Liver (tissue), 9 donors: ENCODE data around the gene YY1. TPM values are rescaled to one million over a fixed set of nuclear protein-coding genes. Genes with fewer than 3 reads are reported as not detected.

Experiments
- DNase-seq: peaks from one replicate; pipeline ENCODE4 v3.0.0-alpha.2; 2017; ENCODE audit warnings: low spot score
- H3K27ac ChIP-seq, 2 donors: one replicate each; pipeline ENCODE4 v1.7.0; 2013; ENCODE audit warnings: inconsistent platforms in 2 of 2, low read length in 2 of 2, control low read depth in 1 of 2, low read depth in 1 of 2, mild to moderate bottlenecking in 1 of 2
- H3K27me3 ChIP-seq, 4 donors: one replicate each; pipeline versions ENCODE4 v1.6.1 to v1.7.0; 2013; ENCODE audit warnings: low read length in 3 of 4, inconsistent platforms in 1 of 4, mild to moderate bottlenecking in 1 of 4, moderate library complexity in 1 of 4; ENCODE audit not compliant: control insufficient read depth in 4 of 4, insufficient read depth in 4 of 4
- H3K36me3 ChIP-seq, 4 donors: one replicate each; pipeline versions ENCODE4 v1.6.1 to v1.7.0; 2013; ENCODE audit warnings: low read length in 3 of 4, mild to moderate bottlenecking in 3 of 4, low read depth in 1 of 4, moderate library complexity in 1 of 4; ENCODE audit not compliant: control insufficient read depth in 4 of 4, insufficient read depth in 3 of 4
- H3K4me1 ChIP-seq, 4 donors: one replicate each; pipeline versions ENCODE4 v1.6.1 to v1.7.0; 2013; ENCODE audit warnings: low read length in 3 of 4, mild to moderate bottlenecking in 3 of 4, moderate library complexity in 1 of 4; ENCODE audit not compliant: control insufficient read depth in 4 of 4, insufficient read depth in 4 of 4
- H3K4me3 ChIP-seq, 3 donors: one replicate each; pipeline versions ENCODE4 v1.6.1 to v1.7.0; 2013; ENCODE audit warnings: low read length in 3 of 3, control low read depth in 1 of 3, low read depth in 1 of 3, mild to moderate bottlenecking in 1 of 3
- H3K9ac ChIP-seq, 2 donors: one replicate each; pipeline ENCODE4 v1.7.0; 2013; ENCODE audit warnings: low read length in 2 of 2, mild to moderate bottlenecking in 2 of 2, moderate library complexity in 2 of 2, control low read depth in 1 of 2, low read depth in 1 of 2
- H3K9me3 ChIP-seq, 4 donors: one replicate each; pipeline versions ENCODE4 v1.6.1 to v1.7.0; 2013; ENCODE audit warnings: low read length in 3 of 4; ENCODE audit not compliant: control insufficient read depth in 4 of 4
- ATF3 ChIP-seq: IDR thresholded peaks from 2 replicates; pipeline ENCODE4 v1.6.1; 2016; ENCODE audit warnings: antibody characterized with exemption
- CTCF ChIP-seq: fragments of 150-350 bp; IDR thresholded peaks from 2 replicates; pipeline ENCODE4 v1.5.1; 2017; ENCODE audit warnings: improper control_type of control experiment, low read depth, low read length; ENCODE audit not compliant: missing input control
- EGR1 ChIP-seq, 2 donors: IDR thresholded peaks; 2 replicates each; pipeline ENCODE4 v1.6.1; 2016 to 2018; ENCODE audit warnings: antibody characterized with exemption in 2 of 2, low read depth in 2 of 2
- FOXA1 ChIP-seq: IDR thresholded peaks from 2 replicates; pipeline ENCODE4 v1.6.1; 2016; ENCODE audit warnings: antibody characterized with exemption
- FOXA2 ChIP-seq: IDR thresholded peaks from 2 replicates; pipeline ENCODE4 v1.6.1; 2016; ENCODE audit warnings: antibody characterized with exemption
- GABPA ChIP-seq, 2 donors: IDR thresholded peaks in 1 of 2; conservative IDR thresholded peaks in 1 of 2; 2 replicates each; pipeline ENCODE4 v1.6.1; 2016; ENCODE audit warnings: antibody characterized with exemption in 2 of 2, mild to moderate bottlenecking in 1 of 2, moderate library complexity in 1 of 2
- HNF4A ChIP-seq, 2 donors: conservative IDR thresholded peaks; 2 replicates each; pipeline ENCODE4 v1.6.1; 2016; ENCODE audit warnings: antibody characterized with exemption in 2 of 2, mild to moderate bottlenecking in 2 of 2
- HNF4G ChIP-seq: IDR thresholded peaks from 2 replicates; pipeline ENCODE4 v1.6.1; 2016; ENCODE audit warnings: antibody characterized with exemption
- JUND ChIP-seq, 2 donors: IDR thresholded peaks; 2 replicates each; pipeline ENCODE4 v1.6.1; 2016; ENCODE audit warnings: antibody characterized with exemption in 2 of 2
- MAX ChIP-seq: IDR thresholded peaks from 2 replicates; pipeline ENCODE4 v1.6.1; 2016; ENCODE audit warnings: antibody characterized with exemption
- NR2F2 ChIP-seq: IDR thresholded peaks from 2 replicates; pipeline ENCODE4 v1.6.1; 2016; ENCODE audit warnings: antibody characterized with exemption
- RAD21 ChIP-seq, 2 donors: IDR thresholded peaks; 2 replicates each; pipeline ENCODE4 v1.6.1; 2016; ENCODE audit warnings: antibody characterized with exemption in 2 of 2, mild to moderate bottlenecking in 2 of 2
- YY1 ChIP-seq: IDR thresholded peaks from 2 replicates; pipeline ENCODE4 v1.6.1; 2016; ENCODE audit warnings: antibody characterized with exemption, mild to moderate bottlenecking
- ZBTB33 ChIP-seq: IDR thresholded peaks from 2 replicates; pipeline ENCODE4 v1.6.1; 2016; ENCODE audit warnings: antibody characterized with exemption
- WGBS: extraction: QIAGEN DNeasy Blood & Tissue Kit; methylation state at CpG from one replicate; pipeline ENCODE4 v1.1.7; 2013; 5-methylcytosine and 5-hydroxymethylcytosine counted together
- polyA plus RNA-seq, 2 donors: library from polyadenylated mRNA; stranded (reverse) in 1 of 2; unstranded in 1 of 2; fragments of 200-250 nt in 1 of 2; fragments of >200 nt in 1 of 2; fragmentation: Nextera tagmentation in 1 of 2; extraction: Ambion mirVana in 1 of 2; gene quantifications; one replicate each; pipeline versions ENCODE4 v1.2.1 to v1.2.3, GENCODE V29; 2013 to 2015
- total RNA-seq, 2 donors: library from RNA; depleted of rRNA; stranded (reverse); fragments of >200 nt; gene quantifications; one replicate each; pipeline ENCODE4 v1.2.3, GENCODE V29; 2014
- donor health status: healthy.
- donor health status: healthy.
- donor health status: healthy.
- donor health status: healthy.
- donor health status: healthy.

Gene YY1
- total and polyA plus RNA-seq, 4 donors, result 15.8 to 37.4 (median 28.8) TPM

- TF ChIP-seq ZBTB33 (no peak), FOXA1 (no peak), EGR1 (IDR thresholded peaks at IDR 0.05; ENCODE audit: low read depth in 2 of 2) (no peak), CTCF (no peak)
These were observed 27.6 kb upstream of the YY1 start (continued) for GRCh38 chr14:100211366-100211765.

- no peaks in the 10 kb centered on the region for H3K9me3 ChIP-seq
- H3K27me3 ChIP-seq, result no peaks in the 10 kb centered on the region
- H3K9ac ChIP-seq, result no peak overlapping the region
- no peaks in the 10 kb centered on the region for H3K36me3 ChIP-seq
- peaks cover 0 to 11% (median 6%) of the 10 kb centered on the region in 4 donors for H3K4me1 ChIP-seq
- H3K27ac ChIP-seq, result no peak overlapping the region
- no peak overlapping the region for H3K4me3 ChIP-seq
- no peak for DNase-seq
- no peak for TF ChIP-seq HNF4A (conservative IDR thresholded peaks at IDR 0.05)
- TF ChIP-seq ATF3, result no peak
- no peak for TF ChIP-seq CTCF
- TF ChIP-seq FOXA1, result no peak
- TF ChIP-seq NR2F2, result no peak
- no peak for TF ChIP-seq JUND (IDR thresholded peaks at IDR 0.05)
- 97% methylated on average over 7 of the region's 7 CpGs for WGBS
These were observed 27.1 kb upstream of the YY1 start for GRCh38 chr14:100211893-100212292.

- no peak for DNase-seq
- Histone ChIP-seq H3K4me1 (peaks cover 0 to 11% (median 6%) of the 10 kb centered on the region in 4 donors), H3K27ac (no peak overlapping the region)
These were observed 26.2 kb upstream of the YY1 start for GRCh38 chr14:100212476-100213333.

More at GRCh38 chr14:100212476-100213333, 26.2 kb upstream of the YY1 start:
- no peak overlapping the region for H3K9ac ChIP-seq
- 93% methylated on average over 7 of the region's 7 CpGs for WGBS
- no peaks in the 10 kb centered on the region for H3K27me3 ChIP-seq
- no peak overlapping the region for H3K4me3 ChIP-seq
- no peaks in the 10 kb centered on the region for H3K36me3 ChIP-seq
- TF ChIP-seq HNF4G (no peak), FOXA1 (no peak), MAX (no peak), HNF4A (conservative IDR thresholded peaks at IDR 0.05) (no peak), NR2F2 (no peak), EGR1 (IDR thresholded peaks at IDR 0.05; ENCODE audit: low read depth in 2 of 2) (no peak), FOXA2 (no peak), YY1 (no peak), GABPA (IDR thresholded peaks at IDR 0.05 in 1 of 2, conservative IDR thresholded peaks at IDR 0.05 in 1 of 2) (no peak), JUND (IDR thresholded peaks at IDR 0.05) (no peak), CTCF (no peak), RAD21 (IDR thresholded peaks at IDR 0.05) (no peak), ZBTB33 (no peak)
- no peaks in the 10 kb centered on the region for H3K9me3 ChIP-seq
